H1 (cell line): ENCODE measurements around the gene PRPF18. TPM values are rescaled to one million over a fixed set of nuclear protein-coding genes. Genes with fewer than 3 reads are reported as not detected.

Experiments used
- CTCF ChIA-PET: fragments of 300-600 bp; sonication (Branson Sonifier 250); formaldehyde crosslinking; loops from one replicate; lab custom pipeline; 2021; ENCODE audit not compliant: partially characterized antibody; lab: Charles Lee
- POLR2A ChIA-PET: fragments of 300-600 bp; sonication (Branson Sonifier 250); formaldehyde crosslinking; loops from one replicate; lab custom pipeline; 2021; ENCODE audit warnings: inconsistent platforms; ENCODE audit not compliant: partially characterized antibody; lab: Charles Lee
- DNase-seq, 2 experiments: peaks; one replicate each; pipeline versions ENCODE4 v3.0.0 to v3.0.0-alpha.2; 2010 to 2022; ENCODE audit warnings: low spot score in 2 of 2, low read depth in 1 of 2, mixed read lengths in 1 of 2
- FAIRE-seq: peaks from 2 replicates; lab custom pipeline; 2011; peaks lifted over from hg19 to GRCh38; lab: Jason Lieb, UNC
- H2AFZ ChIP-seq: 2 replicates; pipeline ENCODE4 v1.8.1; 2012; ENCODE audit warnings: low read length, inconsistent platforms
- H2AK5ac ChIP-seq: 2 replicates; pipeline ENCODE4 v1.6.1; 2013; ENCODE audit warnings: low read depth, low read length
- H2BK120ac ChIP-seq: replicated peaks from 2 replicates; pipeline ENCODE3; 2013; ENCODE audit warnings: low read depth, low read length, inconsistent platforms
- H2BK12ac ChIP-seq: 2 replicates; pipeline ENCODE4 v1.6.1; 2013; ENCODE audit warnings: low read depth, low read length
- H2BK15ac ChIP-seq: 2 replicates; pipeline ENCODE4 v1.6.1; 2013; ENCODE audit warnings: low read length
- H2BK20ac ChIP-seq: 2 replicates; pipeline ENCODE4 v1.6.1; 2013; ENCODE audit warnings: low read length
- H2BK5ac ChIP-seq: 2 replicates; pipeline ENCODE4 v1.6.1; 2013; ENCODE audit warnings: low read depth, low read length
- H3K14ac ChIP-seq: 2 replicates; pipeline ENCODE4 v1.6.1; 2013; ENCODE audit warnings: inconsistent platforms; ENCODE audit not compliant: insufficient read length
- H3K18ac ChIP-seq: 2 replicates; pipeline ENCODE4 v1.6.1; 2013; ENCODE audit warnings: low read length; ENCODE audit errors: extremely low read depth
- H3K23ac ChIP-seq: 2 replicates; pipeline ENCODE4 v1.6.1; 2013; ENCODE audit warnings: inconsistent platforms; ENCODE audit not compliant: insufficient read length
- H3K23me2 ChIP-seq: 2 replicates; pipeline ENCODE4 v1.6.1; 2013; ENCODE audit warnings: low read depth, low read length
- H3K27ac ChIP-seq: 2 replicates; pipeline ENCODE4 v1.6.1; 2011; ENCODE audit warnings: low read depth, low read length, inconsistent platforms
- H3K27me3 ChIP-seq, 4 experiments: replicated peaks in 1 of 4; 1 replicate in 1 of 4; 2 replicates in 3 of 4; pipeline versions ENCODE4 v1.6.1 to v1.8.1; 2011 to 2013; ENCODE audit warnings: low read length in 3 of 4, mild to moderate bottlenecking in 3 of 4, inconsistent platforms in 2 of 4, mixed read lengths in 2 of 4, moderate library complexity in 1 of 4; ENCODE audit not compliant: control insufficient read depth in 3 of 4, insufficient read depth in 3 of 4; ENCODE audit errors: extremely low read depth in 1 of 4
- H3K36me3 ChIP-seq, 4 experiments: 2 replicates each; pipeline versions ENCODE4 v1.6.1 to v1.8.1; 2011 to 2013; ENCODE audit warnings: mild to moderate bottlenecking in 4 of 4, low read length in 3 of 4, moderate library complexity in 2 of 4, control low read depth in 1 of 4, inconsistent platforms in 1 of 4; ENCODE audit not compliant: insufficient read depth in 4 of 4, control insufficient read depth in 2 of 4
- H3K4ac ChIP-seq: replicated peaks from 2 replicates; pipeline ENCODE3; 2013; ENCODE audit warnings: low read length, low read depth, mixed read lengths, inconsistent platforms; ENCODE audit not compliant: insufficient read length
- H3K4me1 ChIP-seq, 4 experiments: replicated peaks in 1 of 4; 1 replicate in 1 of 4; 2 replicates in 3 of 4; pipeline versions ENCODE4 v1.6.1 to v1.8.1; 2011 to 2013; ENCODE audit warnings: low read length in 3 of 4, inconsistent platforms in 2 of 4, mixed read lengths in 1 of 4; ENCODE audit not compliant: insufficient read depth in 4 of 4, control insufficient read depth in 3 of 4
- H3K4me2 ChIP-seq, 2 experiments: 2 replicates each; pipeline versions ENCODE4 v1.6.1 to v1.8.1; 2011 to 2013; ENCODE audit warnings: low read depth in 2 of 2, low read length in 2 of 2, control low read depth in 1 of 2, inconsistent platforms in 1 of 2, mild to moderate bottlenecking in 1 of 2; ENCODE audit not compliant: insufficient read depth in 1 of 2
- H3K4me3 ChIP-seq, 4 experiments: fragments of 200-600, 300-600 bp in 1 of 4; sonication (generic), shearing (Covaris generic), sonication (Bioruptor Twin) in 1 of 4; 2 replicates each; pipeline versions ENCODE4 v1.5.1 to v1.8.1; 2011 to 2016; ENCODE audit warnings: low read length in 4 of 4, low read depth in 3 of 4, control low read depth in 2 of 4, inconsistent platforms in 2 of 4, mild to moderate bottlenecking in 2 of 4, mixed read lengths in 1 of 4, moderate library complexity in 1 of 4; ENCODE audit not compliant: insufficient read depth in 2 of 4; ENCODE audit errors: extremely low read depth in 1 of 4
- H3K56ac ChIP-seq: replicated peaks from 2 replicates; pipeline ENCODE3; 2013; ENCODE audit warnings: low read depth, mild to moderate bottlenecking, mixed read lengths, low read length, inconsistent platforms; ENCODE audit not compliant: insufficient read length
- H3K79me1 ChIP-seq: 2 replicates; pipeline ENCODE4 v1.6.1; 2013; ENCODE audit warnings: low read depth, low read length, control low read depth
- H3K79me2 ChIP-seq, 2 experiments: 2 replicates each; pipeline versions ENCODE4 v1.6.1 to v1.8.1; 2012 to 2013; ENCODE audit warnings: low read length in 2 of 2, mild to moderate bottlenecking in 2 of 2, inconsistent platforms in 1 of 2; ENCODE audit not compliant: insufficient read depth in 2 of 2, control insufficient read depth in 1 of 2
- H3K9ac ChIP-seq, 4 experiments: replicated peaks in 1 of 4; 1 replicate in 1 of 4; 2 replicates in 3 of 4; pipeline versions ENCODE4 v1.6.1 to v1.8.1; 2011 to 2013; ENCODE audit warnings: low read depth in 3 of 4, low read length in 3 of 4, control low read depth in 2 of 4, mild to moderate bottlenecking in 2 of 4, moderate library complexity in 2 of 4, inconsistent platforms in 1 of 4; ENCODE audit errors: extremely low read depth in 1 of 4
- H3K9me3 ChIP-seq, 2 experiments: 2 replicates each; pipeline versions ENCODE4 v1.6.1 to v1.8.1; 2012 to 2013; ENCODE audit warnings: mild to moderate bottlenecking in 2 of 2, moderate library complexity in 2 of 2, control low read depth in 1 of 2, inconsistent platforms in 1 of 2, low read depth in 1 of 2, low read length in 1 of 2, mixed read lengths in 1 of 2; ENCODE audit not compliant: insufficient read depth in 2 of 2
- H4K20me1 ChIP-seq, 2 experiments: replicated peaks in 1 of 2; 2 replicates each; pipeline versions ENCODE3 to v1.8.1; 2011 to 2013; ENCODE audit warnings: inconsistent platforms in 2 of 2, low read length in 2 of 2, mild to moderate bottlenecking in 1 of 2; ENCODE audit not compliant: insufficient read depth in 2 of 2, control insufficient read depth in 1 of 2
- H4K5ac ChIP-seq: 2 replicates; pipeline ENCODE4 v1.6.1; 2013; ENCODE audit warnings: low read length, low read depth, mixed read lengths, inconsistent platforms; ENCODE audit not compliant: insufficient read length
- H4K8ac ChIP-seq: 2 replicates; pipeline ENCODE4 v1.8.0; 2013; ENCODE audit warnings: mild to moderate bottlenecking, moderate library complexity, low read length, inconsistent platforms; ENCODE audit not compliant: insufficient read depth; ENCODE audit errors: extremely low read depth
- H4K91ac ChIP-seq: replicated peaks from 2 replicates; pipeline ENCODE3; 2013; ENCODE audit warnings: low read length, mixed read lengths, inconsistent platforms; ENCODE audit not compliant: insufficient read length
- CHD1 ChIP-seq: IDR thresholded peaks from 2 replicates; pipeline ENCODE4 v1.6.1; 2012; ENCODE audit warnings: low read depth, low read length, improper control_type of control experiment
- KDM4A ChIP-seq: IDR thresholded peaks from one replicate; pipeline ENCODE4 v1.7.1; 2012; ENCODE audit warnings: low read depth, mild to moderate bottlenecking, moderate library complexity, low read length, inconsistent platforms; ENCODE audit not compliant: severe bottlenecking
- MAX ChIP-seq: IDR thresholded peaks from 2 replicates; pipeline ENCODE4 v1.6.1; 2012; ENCODE audit warnings: inconsistent platforms
- POU5F1 ChIP-seq: IDR thresholded peaks from 2 replicates; pipeline ENCODE4 v1.6.1; 2011; ENCODE audit warnings: low read depth, mild to moderate bottlenecking, low read length, moderate library complexity
- RAD21 ChIP-seq, 2 experiments: IDR thresholded peaks in 1 of 2; conservative IDR thresholded peaks in 1 of 2; 2 replicates each; pipeline ENCODE4 v1.6.1; 2011; ENCODE audit warnings: low read depth in 2 of 2, low read length in 2 of 2, improper control_type of control experiment in 1 of 2, inconsistent platforms in 1 of 2, mild to moderate bottlenecking in 1 of 2, moderate library complexity in 1 of 2
- RFX5 ChIP-seq: IDR thresholded peaks from 2 replicates; pipeline ENCODE4 v1.6.1; 2011; ENCODE audit warnings: low read depth, low read length, improper control_type of control experiment, borderline replicate concordance
- SIRT6 ChIP-seq: IDR thresholded peaks from one replicate; pipeline ENCODE4 v1.7.1; 2012; ENCODE audit warnings: low read length, inconsistent platforms
- SP4 ChIP-seq: IDR thresholded peaks from 2 replicates; pipeline ENCODE4 v1.6.1; 2012; ENCODE audit warnings: low read length, inconsistent platforms
- SRF ChIP-seq: IDR thresholded peaks from 2 replicates; pipeline ENCODE4 v1.6.1; 2011; ENCODE audit warnings: mild to moderate bottlenecking, low read depth, low read length, moderate library complexity
- TAF1 ChIP-seq: IDR thresholded peaks from 2 replicates; pipeline ENCODE4 v1.6.1; 2011; ENCODE audit warnings: mild to moderate bottlenecking, low read depth, low read length
- WGBS, 2 experiments: shearing (Covaris generic) in 1 of 2; methylation state at CpG; one replicate each; pipeline versions ENCODE4 v1.1.6 to v1.1.7; 2013 to 2015; ENCODE audit warnings: low lambda C conversion rate in 2 of 2, mixed read lengths in 2 of 2, inconsistent platforms in 1 of 2, low coverage in 1 of 2, missing lambda C conversion rate in 1 of 2; ENCODE audit not compliant: insufficient replicate concordance in 2 of 2, insufficient coverage in 1 of 2, insufficient read length in 1 of 2; ENCODE audit errors: extremely low coverage in 1 of 2, missing lambda C conversion rate in 1 of 2; 5-methylcytosine and 5-hydroxymethylcytosine counted together
- polyA plus RNA-seq, 7 experiments: library from polyadenylated mRNA; depleted of rRNA in 3 of 7; stranded (reverse) in 5 of 7; unstranded in 2 of 7; fragments of >200 nt in 5 of 7; fragments of 200-250 nt in 2 of 7; gene quantifications; 1 replicate in 5 of 7; 2 replicates in 1 of 7; 4 replicates in 1 of 7; pipeline versions ENCODE4 v1.2.1 to v1.2.3, GENCODE V29; 2011 to 2013; ENCODE audit warnings: missing spikeins in 2 of 7, mixed read lengths in 2 of 7
- total RNA-seq: library from RNA; stranded (reverse); fragmentation: NEBNext Ultra II Directional; extraction: Animal tissue kit (Norgen Biotek cat#: 25700); gene quantifications from 2 replicates; pipeline ENCODE4 v1.2.1, GENCODE V29; 2021

PRPF18 gene
- total and polyA plus RNA-seq, 2 of the 8 experiments (the other 6 are each of a cell fraction or from before 2014, with no cell fraction given), result 3.8 to 12.6 TPM

DNA sequence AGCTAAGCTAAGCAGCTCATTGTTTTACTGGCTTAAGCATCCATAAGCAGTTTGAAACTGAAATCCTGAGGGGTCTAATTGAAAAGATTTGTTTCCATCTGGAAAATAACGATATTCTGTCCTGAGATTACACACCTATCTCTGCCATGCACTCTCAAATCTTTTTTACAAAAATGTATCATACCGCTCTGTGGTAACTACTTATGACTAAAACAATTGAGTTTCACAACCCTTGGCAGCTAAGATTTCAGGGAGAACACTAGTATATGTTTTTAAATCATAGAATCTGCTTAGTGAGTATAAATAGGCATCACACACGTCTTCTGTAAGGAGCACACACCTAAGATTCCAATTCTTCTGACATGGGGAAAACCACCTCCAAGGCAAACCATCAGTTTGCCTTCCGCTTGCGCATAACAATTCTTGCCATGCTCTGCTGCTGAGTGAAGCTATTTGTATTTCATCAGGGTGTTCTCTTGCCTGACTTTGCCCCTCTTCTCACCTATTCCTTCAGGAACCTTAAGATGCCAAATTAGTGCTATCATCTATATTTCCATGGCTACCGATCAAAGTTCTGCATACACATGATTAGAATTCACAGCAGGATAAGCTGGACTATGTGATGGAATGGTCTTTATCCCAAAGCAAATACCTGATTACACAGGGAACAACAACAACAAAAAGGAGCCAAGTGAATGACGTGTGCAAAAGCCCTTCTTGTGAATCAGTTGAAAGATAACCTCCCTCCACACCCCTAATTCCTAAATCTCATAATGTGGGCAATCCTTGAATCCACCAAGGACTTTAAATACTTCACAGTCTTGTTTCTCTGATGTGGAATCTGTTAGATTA, 40.9 kb downstream of the PRPF18 start:
- Histone ChIP-seq H3K23me2 (no peaks in the 10 kb centered on the region), H3K14ac (no peak overlapping the region), H3K23ac (no peak overlapping the region), H4K20me1 (no peaks in the 10 kb centered on the region), H3K56ac (no peak overlapping the region), H3K4me3 (no peak overlapping the region), H3K36me3 (no peaks in the 10 kb centered on the region), H3K27me3 (no peaks in the 10 kb centered on the region), H4K8ac (no peak overlapping the region), H2BK120ac (no peak overlapping the region), H2AK5ac (0 out of 2 replicates have a peak overlapping the region, but pooled peaks have one; percentile 2), H3K4ac (no peak overlapping the region), H3K18ac (no peak overlapping the region)
- no peak for TF ChIP-seq RAD21 (IDR thresholded peaks at IDR 0.05 in 1 of 2, conservative IDR thresholded peaks at IDR 0.05 in 1 of 2; ENCODE audit: low read depth in 2 of 2, low read length in 2 of 2)
- no peak for TF ChIP-seq CHD1
- TF ChIP-seq MAX, result 0 out of 2 replicates have a peak, but pooled peaks have one; percentile 11
- no peak for TF ChIP-seq SIRT6
- no peak for TF ChIP-seq SP4
- TF ChIP-seq RFX5, result no peak
- TF ChIP-seq SRF, result no peak
- TF ChIP-seq TAF1, result no peak
- no peak for TF ChIP-seq KDM4A
- TF ChIP-seq POU5F1, result peak; percentile 83; the same call in 1 of the 2 replicates
- TF ChIP-seq, all 59 proteins: peak for 2
- peak; percentile 52 for FAIRE-seq
- Histone ChIP-seq H3K9me3 (no peaks in the 10 kb centered on the region), H2BK12ac (no peak overlapping the region), H3K4me2 (peak overlapping the region; percentile 15 to 45; a peak in 2 of 4 replicates), H2BK5ac (no peak overlapping the region), H4K5ac (no peak overlapping the region), H3K4me1 (peaks cover 0 to 9% (median 4%) of the 10 kb centered on the region in 4 experiments; a peak in 4 of 7 replicates), H4K91ac (no peak overlapping the region), H3K79me1 (no peaks in the 10 kb centered on the region; the same call in 1 of the 2 replicates), H2BK20ac (no peak overlapping the region), H3K27ac (no peak overlapping the region), H2AFZ (no peak overlapping the region), H3K79me2 (no peaks in the 10 kb centered on the region), H2BK15ac (no peak overlapping the region), H3K9ac (no peak overlapping the region)
- DNase-seq, result no peak
- POLR2A ChIA-PET, result interaction anchor here (0.6 to 2.3 kb wide), 2 partner anchors 12 to 265 kb away, joined by 3 to 8 read pairs; no protein-coding TSS in a partner anchor
- CTCF ChIA-PET, result interaction anchor here (0.6 to 2.0 kb wide), 5 partner anchors 13 to 884 kb away, joined by 3 to 8 read pairs (median 4); no protein-coding TSS in a partner anchor
- 69% methylated on average over 7 of the region's 7 CpGs; no CpG with 5 or more reads in 1 of the 2 experiments for WGBS, 2 experiments
